SKM-1 (cell line): ENCODE results near the gene SDK1.
"Not testable (repeated sequence)": the region's sequence is repeated elsewhere in the genome, so short reads cannot be mapped to it uniquely, and the experiment has no call there.

Source experiments
- DNase-seq: peaks from one replicate; lab custom pipeline; 2025; ENCODE audit not compliant: unreplicated experiment; lab: John Stamatoyannopoulos, UW

Gene SDK1

GRCh38 chr7:4227105-4228010, 926.3 kb downstream of the SDK1 start:
- no peak for DNase-seq

GRCh38 chr7:4230352-4230751, 929.3 kb downstream of the SDK1 start:
- no peak for DNase-seq

GRCh38 chr7:4233146-4233545, 932.1 kb downstream of the SDK1 start:
- no peak for DNase-seq

- no peak for DNase-seq
Observed at GRCh38 chr7:4233621-4234497, 932.8 kb downstream of the SDK1 start.

GRCh38 chr7:4234498-4234855, 933.4 kb downstream of the SDK1 start:
- no peak for DNase-seq

GRCh38 chr7:4234886-4235285, 933.8 kb downstream of the SDK1 start:
- no peak for DNase-seq

GRCh38 chr7:4235596-4235995, 934.5 kb downstream of the SDK1 start:
- no peak for DNase-seq

GRCh38 chr7:4236389-4236788, 935.3 kb downstream of the SDK1 start:
- no peak for DNase-seq

- DNase-seq = not testable (repeated sequence)
Observed at GRCh38 chr7:4236873-4237272, 935.8 kb downstream of the SDK1 start.

- no peak for DNase-seq
Observed at GRCh38 chr7:4237296-4238235, 936.5 kb downstream of the SDK1 start.

- DNase-seq = no peak
Observed at GRCh38 chr7:4238861-4239260, 937.8 kb downstream of the SDK1 start.

GRCh38 chr7:4240042-4240441, 939.0 kb downstream of the SDK1 start:
- DNase-seq = no peak

GRCh38 chr7:4240520-4241303, 939.7 kb downstream of the SDK1 start:
- no peak for DNase-seq

- DNase-seq = no peak
Observed at GRCh38 chr7:4241304-4241612, 940.2 kb downstream of the SDK1 start.

GRCh38 chr7:4241791-4242190, 940.7 kb downstream of the SDK1 start:
- no peak for DNase-seq

- no peak for DNase-seq
Observed at GRCh38 chr7:4242706-4243105, 941.7 kb downstream of the SDK1 start.

GRCh38 chr7:4244041-4244440, 943.0 kb downstream of the SDK1 start:
- no peak for DNase-seq

GRCh38 chr7:4244635-4245034, 943.6 kb downstream of the SDK1 start:
- no peak for DNase-seq

- DNase-seq = no peak
Observed at GRCh38 chr7:4245135-4245865, 944.2 kb downstream of the SDK1 start.
